Retinal pigment epithelial cell (primary cell): Measurements from ENCODE around the gene C2CD5.

Source experiments
- DNase-seq: peaks from one replicate; pipeline ENCODE4 v3.0.0-alpha.2; 2010; ENCODE audit warnings: low read depth
- H3K4me3 ChIP-seq: 2 replicates; pipeline ENCODE4 v1.5.1; 2011; ENCODE audit warnings: mild to moderate bottlenecking, low read length, control low read depth, moderate library complexity
- CTCF ChIP-seq: conservative IDR thresholded peaks from 2 replicates; pipeline ENCODE4 v1.5.1; 2011; ENCODE audit warnings: low read depth, low read length, control low read depth, inconsistent platforms

The C2CD5 gene

GRCh38 chr12:22414742-22415141 lies 129.6 kb downstream of the C2CD5 start:
- no peak overlapping the region for H3K4me3 ChIP-seq
- no peak for TF ChIP-seq CTCF
- no peak for DNase-seq

GRCh38 chr12:22413592-22413991 lies 130.8 kb downstream of the C2CD5 start:
- no peak for DNase-seq
- H3K4me3 ChIP-seq = no peak overlapping the region
- TF ChIP-seq CTCF = no peak

- TF ChIP-seq CTCF = no peak
- DNase-seq = no peak
- no peak overlapping the region for H3K4me3 ChIP-seq
These were observed 131.8 kb downstream of the C2CD5 start for GRCh38 chr12:22412581-22412980.

GRCh38 chr12:22410486-22410885 lies 133.9 kb downstream of the C2CD5 start:
- TF ChIP-seq CTCF = no peak
- no peak for DNase-seq
- H3K4me3 ChIP-seq = no peak overlapping the region

- no peak for DNase-seq
- TF ChIP-seq CTCF = no peak
- no peak overlapping the region for H3K4me3 ChIP-seq
These were observed 134.8 kb downstream of the C2CD5 start for GRCh38 chr12:22409377-22410164.

GRCh38 chr12:22408610-22409376 lies 135.5 kb downstream of the C2CD5 start:
- no peak for TF ChIP-seq CTCF
- no peak overlapping the region for H3K4me3 ChIP-seq
- DNase-seq = no peak

- H3K4me3 ChIP-seq = no peak overlapping the region
- DNase-seq = no peak
- TF ChIP-seq CTCF = no peak
These were observed 136.9 kb downstream of the C2CD5 start for GRCh38 chr12:22407397-22407796.
